Measurements from ENCODE around the gene TP63.

Gene TP63

GRCh38 chr3:189883113-189883753 is 252.0 kb downstream of the TP63 start:
- DNase-seq = no peak

- DNase-seq = no peak
Measured at GRCh38 chr3:189890496-189890895, 259.3 kb downstream of the TP63 start.

- no peak for DNase-seq
Measured at GRCh38 chr3:189896533-189896932, 265.3 kb downstream of the TP63 start.

- no peak for DNase-seq
Measured at GRCh38 chr3:189897406-189897805, 266.2 kb downstream of the TP63 start.

GRCh38 chr3:189898559-189899153 is 267.5 kb downstream of the TP63 start:
- DNase-seq = no peak

GRCh38 chr3:189899186-189899585 is 268.0 kb downstream of the TP63 start:
- no peak for DNase-seq

- DNase-seq = no peak
Measured at GRCh38 chr3:189900578-189900977, 269.4 kb downstream of the TP63 start.

- no peak for DNase-seq
Measured at GRCh38 chr3:189901481-189901880, 270.3 kb downstream of the TP63 start.

GRCh38 chr3:189902230-189903186 is 271.3 kb downstream of the TP63 start:
- no peak for DNase-seq

GRCh38 chr3:189903562-189904250 is 272.5 kb downstream of the TP63 start:
- DNase-seq = no peak

- no peak for DNase-seq
Measured at GRCh38 chr3:189907803-189908202, 276.6 kb downstream of the TP63 start.

GRCh38 chr3:189908646-189909045 is 277.5 kb downstream of the TP63 start:
- DNase-seq = no peak

GRCh38 chr3:189909139-189909538 is 277.9 kb downstream of the TP63 start:
- DNase-seq = no peak

GRCh38 chr3:189909573-189909972 is 278.4 kb downstream of the TP63 start:
- DNase-seq = no peak

GRCh38 chr3:189911001-189911400 is 279.8 kb downstream of the TP63 start:
- DNase-seq = no peak

GRCh38 chr3:189914799-189915198 is 283.6 kb downstream of the TP63 start:
- DNase-seq = no peak

- no peak for DNase-seq
Measured at GRCh38 chr3:189921770-189922169, 290.6 kb downstream of the TP63 start.

GRCh38 chr3:189927975-189928895 is 297.0 kb downstream of the TP63 start:
- DNase-seq = no peak

- DNase-seq = no peak
Measured at GRCh38 chr3:189936201-189936945, 305.2 kb downstream of the TP63 start.

- peak; percentile 18 for DNase-seq
Measured at GRCh38 chr3:189937302-189938127, 306.3 kb downstream of the TP63 start.
